ENCODE measurements around the gene ING2. TPM values are rescaled to one million over a fixed set of nuclear protein-coding genes. Genes with fewer than 3 reads are reported as not detected.

ING2 gene
- total RNA-seq, 1 experiment from 2014 or later, result 7.5 TPM

GRCh38 chr4:183505611-183506388, 942 bp downstream of the ING2 start:
- peaks cover 55% of the 10 kb centered on the region for H3K79me2 ChIP-seq (ENCODE audit: low read length)
- peaks cover 26% of the 10 kb centered on the region for H3K4me1 ChIP-seq (ENCODE audit: low read length)
- H3K4me3 ChIP-seq (ENCODE audit: low read length), result peak overlapping the region; percentile 82
- 0 out of 2 replicates have a peak, but pooled peaks cover 4% of the 10 kb centered on the region for H4K20me1 ChIP-seq (ENCODE audit: insufficient read depth, low read depth, low read length)
- peaks cover 7% of the 10 kb centered on the region; the same call in 1 of the 2 replicates for H3K36me3 ChIP-seq (ENCODE audit: insufficient read depth, low read length)
- H3K27me3 ChIP-seq (ENCODE audit: low read length), result no peaks in the 10 kb centered on the region
- H3K9ac ChIP-seq (ENCODE audit: low read length), result peak overlapping the region; percentile 77
- H3K9me2 ChIP-seq (replicated peaks; ENCODE audit: insufficient read depth, low read length), result no peaks in the 10 kb centered on the region
- DNase-seq, result peak; percentile 81
- peak overlapping the region; percentile 81 for H3K4me2 ChIP-seq (ENCODE audit: low read depth, low read length, poor library complexity, severe bottlenecking)
- peak overlapping the region; percentile 30; the same call in 1 of the 2 replicates for H3K27ac ChIP-seq (ENCODE audit: low read length)
- H3K9me3 ChIP-seq (ENCODE audit: low read length), result no peaks in the 10 kb centered on the region
- peak overlapping the region; percentile 50; the same call in 1 of the 2 replicates for H2AFZ ChIP-seq (ENCODE audit: low read length)

- no peaks in the 10 kb centered on the region for H3K9me3 ChIP-seq (ENCODE audit: low read length)
- H4K20me1 ChIP-seq (ENCODE audit: insufficient read depth, low read depth, low read length), result 0 out of 2 replicates have a peak, but pooled peaks cover 4% of the 10 kb centered on the region
- no peak overlapping the region for H2AFZ ChIP-seq (ENCODE audit: low read length)
- no peaks in the 10 kb centered on the region for H3K27me3 ChIP-seq (ENCODE audit: low read length)
- H3K4me3 ChIP-seq (ENCODE audit: low read length), result peak overlapping the region; percentile 82
- DNase-seq, result no peak
- peaks cover 9% of the 10 kb centered on the region; the same call in 1 of the 2 replicates for H3K36me3 ChIP-seq (ENCODE audit: insufficient read depth, low read length)
- H3K27ac ChIP-seq (ENCODE audit: low read length), result no peak overlapping the region
- H3K4me2 ChIP-seq (ENCODE audit: low read depth, low read length, poor library complexity, severe bottlenecking), result peak overlapping the region; percentile 81
- peaks cover 52% of the 10 kb centered on the region for H3K79me2 ChIP-seq (ENCODE audit: low read length)
- no peaks in the 10 kb centered on the region for H3K9me2 ChIP-seq (replicated peaks; ENCODE audit: insufficient read depth, low read length)
- peaks cover 24% of the 10 kb centered on the region for H3K4me1 ChIP-seq (ENCODE audit: low read length)
- peak overlapping the region; percentile 77 for H3K9ac ChIP-seq (ENCODE audit: low read length)
Measured at GRCh38 chr4:183506389-183506735, 1.5 kb downstream of the ING2 start.

- Histone ChIP-seq H3K79me2 (ENCODE audit: low read length) (peaks cover 37% of the 10 kb centered on the region), H3K9me2 (replicated peaks; ENCODE audit: insufficient read depth, low read length) (no peaks in the 10 kb centered on the region), H3K9me3 (ENCODE audit: low read length) (no peaks in the 10 kb centered on the region), H3K27ac (ENCODE audit: low read length) (no peak overlapping the region), H2AFZ (ENCODE audit: low read length) (no peak overlapping the region), H3K36me3 (ENCODE audit: insufficient read depth, low read length) (peaks cover 9% of the 10 kb centered on the region; the same call in 1 of the 2 replicates), H3K4me2 (ENCODE audit: low read depth, low read length, poor library complexity, severe bottlenecking) (no peak overlapping the region), H3K27me3 (ENCODE audit: low read length) (no peaks in the 10 kb centered on the region), H3K9ac (ENCODE audit: low read length) (no peak overlapping the region), H3K4me1 (ENCODE audit: low read length) (peaks cover 11% of the 10 kb centered on the region), H4K20me1 (ENCODE audit: insufficient read depth, low read depth, low read length) (0 out of 2 replicates have a peak, but pooled peaks cover 4% of the 10 kb centered on the region), H3K4me3 (ENCODE audit: low read length) (no peak overlapping the region)
- DNase-seq, result no peak
Measured at GRCh38 chr4:183507925-183508696, 3.3 kb downstream of the ING2 start.

GRCh38 chr4:183508697-183509335, 4.0 kb downstream of the ING2 start:
- H3K79me2 ChIP-seq (ENCODE audit: low read length), result peaks cover 31% of the 10 kb centered on the region
- no peak for DNase-seq
- no peak overlapping the region for H3K4me3 ChIP-seq (ENCODE audit: low read length)
- peaks cover 11% of the 10 kb centered on the region for H3K4me1 ChIP-seq (ENCODE audit: low read length)
- peaks cover 9% of the 10 kb centered on the region; the same call in 1 of the 2 replicates for H3K36me3 ChIP-seq (ENCODE audit: insufficient read depth, low read length)
- no peaks in the 10 kb centered on the region for H3K27me3 ChIP-seq (ENCODE audit: low read length)
- no peaks in the 10 kb centered on the region for H3K9me3 ChIP-seq (ENCODE audit: low read length)
- 0 out of 2 replicates have a peak, but pooled peaks cover 4% of the 10 kb centered on the region for H4K20me1 ChIP-seq (ENCODE audit: insufficient read depth, low read depth, low read length)
- no peak overlapping the region for H2AFZ ChIP-seq (ENCODE audit: low read length)
- no peaks in the 10 kb centered on the region for H3K9me2 ChIP-seq (replicated peaks; ENCODE audit: insufficient read depth, low read length)
- H3K4me2 ChIP-seq (ENCODE audit: low read depth, low read length, poor library complexity, severe bottlenecking), result no peak overlapping the region
- no peak overlapping the region for H3K9ac ChIP-seq (ENCODE audit: low read length)
- no peak overlapping the region for H3K27ac ChIP-seq (ENCODE audit: low read length)

- no peak overlapping the region for H3K4me2 ChIP-seq (ENCODE audit: low read depth, low read length, poor library complexity, severe bottlenecking)
- H3K9me3 ChIP-seq (ENCODE audit: low read length), result no peaks in the 10 kb centered on the region
- no peaks in the 10 kb centered on the region for H3K4me1 ChIP-seq (ENCODE audit: low read length)
- H2AFZ ChIP-seq (ENCODE audit: low read length), result no peak overlapping the region
- no peaks in the 10 kb centered on the region for H3K9me2 ChIP-seq (replicated peaks; ENCODE audit: insufficient read depth, low read length)
- H3K36me3 ChIP-seq (ENCODE audit: insufficient read depth, low read length), result peaks cover 6% of the 10 kb centered on the region; the same call in 1 of the 2 replicates
- H3K27me3 ChIP-seq (ENCODE audit: low read length), result no peaks in the 10 kb centered on the region
- H3K27ac ChIP-seq (ENCODE audit: low read length), result no peak overlapping the region
- H3K9ac ChIP-seq (ENCODE audit: low read length), result no peak overlapping the region
- DNase-seq, result no peak
- H4K20me1 ChIP-seq (ENCODE audit: insufficient read depth, low read depth, low read length), result no peaks in the 10 kb centered on the region
- H3K4me3 ChIP-seq (ENCODE audit: low read length), result no peak overlapping the region
- no peaks in the 10 kb centered on the region for H3K79me2 ChIP-seq (ENCODE audit: low read length)
Measured at GRCh38 chr4:183515411-183515810, 10.6 kb downstream of the ING2 start.

GRCh38 chr4:183517194-183517593, 12.3 kb downstream of the ING2 start:
- no peak overlapping the region for H3K27ac ChIP-seq (ENCODE audit: low read length)
- H3K27me3 ChIP-seq (ENCODE audit: low read length), result no peaks in the 10 kb centered on the region
- H2AFZ ChIP-seq (ENCODE audit: low read length), result no peak overlapping the region
- no peaks in the 10 kb centered on the region for H3K9me2 ChIP-seq (replicated peaks; ENCODE audit: insufficient read depth, low read length)
- no peaks in the 10 kb centered on the region for H3K79me2 ChIP-seq (ENCODE audit: low read length)
- H3K4me2 ChIP-seq (ENCODE audit: low read depth, low read length, poor library complexity, severe bottlenecking), result no peak overlapping the region
- H3K36me3 ChIP-seq (ENCODE audit: insufficient read depth, low read length), result no peaks in the 10 kb centered on the region
- H3K4me3 ChIP-seq (ENCODE audit: low read length), result no peak overlapping the region
- DNase-seq, result no peak
- H4K20me1 ChIP-seq (ENCODE audit: insufficient read depth, low read depth, low read length), result no peaks in the 10 kb centered on the region
- no peak overlapping the region for H3K9ac ChIP-seq (ENCODE audit: low read length)
- H3K4me1 ChIP-seq (ENCODE audit: low read length), result no peaks in the 10 kb centered on the region
- H3K9me3 ChIP-seq (ENCODE audit: low read length), result no peaks in the 10 kb centered on the region

- H3K9me3 ChIP-seq (ENCODE audit: low read length), result no peaks in the 10 kb centered on the region
- no peaks in the 10 kb centered on the region for H3K9me2 ChIP-seq (replicated peaks; ENCODE audit: insufficient read depth, low read length)
- DNase-seq, result no peak
- H3K27me3 ChIP-seq (ENCODE audit: low read length), result no peaks in the 10 kb centered on the region
- no peak overlapping the region for H2AFZ ChIP-seq (ENCODE audit: low read length)
- H3K4me2 ChIP-seq (ENCODE audit: low read depth, low read length, poor library complexity, severe bottlenecking), result no peak overlapping the region
- H3K27ac ChIP-seq (ENCODE audit: low read length), result no peak overlapping the region
- no peaks in the 10 kb centered on the region for H3K36me3 ChIP-seq (ENCODE audit: insufficient read depth, low read length)
- H3K9ac ChIP-seq (ENCODE audit: low read length), result no peak overlapping the region
- no peaks in the 10 kb centered on the region for H3K4me1 ChIP-seq (ENCODE audit: low read length)
- no peaks in the 10 kb centered on the region for H3K79me2 ChIP-seq (ENCODE audit: low read length)
- H4K20me1 ChIP-seq (ENCODE audit: insufficient read depth, low read depth, low read length), result no peaks in the 10 kb centered on the region
- H3K4me3 ChIP-seq (ENCODE audit: low read length), result no peak overlapping the region
Measured at GRCh38 chr4:183517781-183518180, 12.9 kb downstream of the ING2 start.

- Histone ChIP-seq H3K27me3 (ENCODE audit: low read length) (no peaks in the 10 kb centered on the region), H3K27ac (ENCODE audit: low read length) (no peak overlapping the region), H4K20me1 (ENCODE audit: insufficient read depth, low read depth, low read length) (no peaks in the 10 kb centered on the region), H3K9ac (ENCODE audit: low read length) (no peak overlapping the region), H3K9me3 (ENCODE audit: low read length) (no peaks in the 10 kb centered on the region), H3K4me3 (ENCODE audit: low read length) (no peak overlapping the region), H3K9me2 (replicated peaks; ENCODE audit: insufficient read depth, low read length) (no peaks in the 10 kb centered on the region), H3K4me2 (ENCODE audit: low read depth, low read length, poor library complexity, severe bottlenecking) (no peak overlapping the region), H3K36me3 (ENCODE audit: insufficient read depth, low read length) (no peaks in the 10 kb centered on the region), H2AFZ (ENCODE audit: low read length) (no peak overlapping the region), H3K4me1 (ENCODE audit: low read length) (no peaks in the 10 kb centered on the region), H3K79me2 (ENCODE audit: low read length) (no peaks in the 10 kb centered on the region)
- DNase-seq, result no peak
Measured at GRCh38 chr4:183522821-183523220, 18.0 kb downstream of the ING2 start.

Measured in Karpas-422 (cell line).